Type B pancreatic cell (in vitro differentiated cells): ENCODE data around the gene SUPT3H. TPM values are rescaled to one million over a fixed set of nuclear protein-coding genes. Genes with fewer than 3 reads are reported as not detected.

Experiments used
- DNase-seq: peaks from one replicate; pipeline ENCODE4 v3.0.0; 2021; ENCODE audit warnings: mixed read lengths; ENCODE audit not compliant: unreplicated experiment; ENCODE audit errors: extremely low spot score
- H3K27ac Mint-ChIP-seq: 2 replicates; pipeline ENCODE4 v1.8.0; 2021; ENCODE audit warnings: mild to moderate bottlenecking, mixed read lengths
- H3K27me3 Mint-ChIP-seq: 2 replicates; pipeline ENCODE4 v1.8.0; 2021; ENCODE audit warnings: mixed read lengths
- H3K36me3 Mint-ChIP-seq: 2 replicates; pipeline ENCODE4 v1.8.0; 2021; ENCODE audit warnings: mixed read lengths
- H3K4me1 Mint-ChIP-seq: one replicate; pipeline ENCODE4 v1.8.0; 2021; ENCODE audit warnings: mixed read lengths; ENCODE audit not compliant: unreplicated experiment
- H3K4me3 Mint-ChIP-seq: 2 replicates; pipeline ENCODE4 v1.8.0; 2021; ENCODE audit warnings: mild to moderate bottlenecking, mixed read lengths
- H3K9me3 Mint-ChIP-seq: 2 replicates; pipeline ENCODE4 v1.8.0; 2021; ENCODE audit warnings: mixed read lengths
- CTCF ChIP-seq: fragments of 200-600 bp; sonication (generic); conservative IDR thresholded peaks from 2 replicates; pipeline ENCODE4 v1.5.0; 2021; ENCODE audit warnings: antibody characterized with exemption, mild to moderate bottlenecking
- total RNA-seq: library from RNA; stranded (reverse); gene quantifications from 2 replicates; pipeline ENCODE4 v1.2.1, GENCODE V29; 2021; ENCODE audit warnings: low replicate concordance

SUPT3H gene
- total RNA-seq, 1 donor from 2014 or later: 18.4 TPM

- no peaks in the 10 kb centered on the region for H3K36me3 Mint-ChIP-seq
- DNase-seq: no peak
- H3K4me1 Mint-ChIP-seq: peaks cover 30% of the 10 kb centered on the region
- H3K27ac Mint-ChIP-seq: no peak overlapping the region
- no peak for TF ChIP-seq CTCF
- H3K4me3 Mint-ChIP-seq: no peak overlapping the region
- peaks cover 68% of the 10 kb centered on the region for H3K27me3 Mint-ChIP-seq
- H3K9me3 Mint-ChIP-seq: no peaks in the 10 kb centered on the region
Measured at GRCh38 chr6:45417436-45417835, 39.7 kb upstream of the SUPT3H start.

- Mint-ChIP-seq H3K27ac (no peak overlapping the region), H3K4me3 (no peak overlapping the region), H3K4me1 (peaks cover 30% of the 10 kb centered on the region), H3K27me3 (peaks cover 63% of the 10 kb centered on the region), H3K9me3 (no peaks in the 10 kb centered on the region), H3K36me3 (no peaks in the 10 kb centered on the region)
- no peak for DNase-seq
- TF ChIP-seq CTCF: no peak
Measured at GRCh38 chr6:45416700-45417099, 39.0 kb upstream of the SUPT3H start.

- H3K4me1 Mint-ChIP-seq: peaks cover 25% of the 10 kb centered on the region
- no peak overlapping the region for H3K27ac Mint-ChIP-seq
Measured at GRCh38 chr6:45415788-45416518, 38.2 kb upstream of the SUPT3H start.

GRCh38 chr6:45415315-45415714 lies 37.6 kb upstream of the SUPT3H start:
- Mint-ChIP-seq H3K36me3 (no peaks in the 10 kb centered on the region), H3K27me3 (peaks cover 52% of the 10 kb centered on the region), H3K4me1 (peaks cover 19% of the 10 kb centered on the region), H3K9me3 (no peaks in the 10 kb centered on the region), H3K27ac (no peak overlapping the region), H3K4me3 (no peak overlapping the region)
- no peak for DNase-seq
- TF ChIP-seq CTCF: no peak

More at GRCh38 chr6:45415788-45416518, 38.2 kb upstream of the SUPT3H start:
- H3K36me3 Mint-ChIP-seq: no peaks in the 10 kb centered on the region
- TF ChIP-seq CTCF: no peak
- DNase-seq: no peak
- H3K27me3 Mint-ChIP-seq: peaks cover 56% of the 10 kb centered on the region
- no peak overlapping the region for H3K4me3 Mint-ChIP-seq
- H3K9me3 Mint-ChIP-seq: no peaks in the 10 kb centered on the region

DNA sequence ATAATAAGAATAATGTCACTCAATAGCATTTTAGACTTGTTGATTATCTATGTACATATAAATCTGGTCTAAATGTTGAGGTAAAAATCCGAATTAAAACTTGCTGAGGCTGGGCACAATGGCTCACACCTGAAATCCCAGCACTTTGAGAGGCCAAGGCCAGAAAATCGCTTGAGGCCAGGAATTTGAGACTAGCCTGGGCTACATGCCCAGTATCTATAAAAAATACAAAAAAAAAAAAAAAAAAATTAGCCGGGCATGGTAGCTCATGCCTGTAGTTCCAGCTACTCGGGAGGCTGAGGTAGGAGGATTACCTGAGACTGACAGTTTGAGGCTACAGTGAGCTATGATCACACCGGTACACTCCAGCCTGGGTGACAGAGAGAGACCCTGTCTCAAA lies 34.2 kb upstream of the SUPT3H start:
- Mint-ChIP-seq H3K27me3 (peaks cover 32% of the 10 kb centered on the region), H3K4me3 (no peak overlapping the region), H3K9me3 (no peaks in the 10 kb centered on the region), H3K36me3 (no peaks in the 10 kb centered on the region), H3K27ac (no peak overlapping the region), H3K4me1 (peaks cover 6% of the 10 kb centered on the region)
- TF ChIP-seq CTCF: no peak
- no peak for DNase-seq

DNA sequence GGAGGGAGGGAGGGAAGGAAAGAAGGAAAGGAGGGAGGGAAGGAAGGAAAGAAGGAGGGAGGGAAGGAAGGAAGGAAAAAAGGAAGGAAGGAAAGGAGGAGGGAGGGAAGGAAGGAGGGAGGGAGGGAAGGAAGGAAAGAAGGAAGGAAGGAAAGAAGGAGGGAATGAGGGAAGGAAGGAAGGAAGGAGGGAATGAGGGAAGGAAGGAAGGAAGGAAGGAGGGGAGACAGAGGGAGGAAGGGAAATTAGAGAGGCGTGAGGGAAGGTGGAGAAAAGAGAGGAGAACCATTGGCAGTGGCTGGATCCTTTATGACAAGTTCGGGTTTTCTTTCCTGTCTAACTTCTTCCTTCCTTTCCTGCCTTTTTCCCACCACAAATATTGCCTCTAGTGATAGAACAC lies 22.3 kb upstream of the SUPT3H start:
- peaks cover 13% of the 10 kb centered on the region for H3K27me3 Mint-ChIP-seq
- no peaks in the 10 kb centered on the region for H3K4me1 Mint-ChIP-seq
- DNase-seq: no peak
- H3K4me3 Mint-ChIP-seq: no peak overlapping the region
- H3K27ac Mint-ChIP-seq: no peak overlapping the region
- TF ChIP-seq CTCF: no peak
- H3K9me3 Mint-ChIP-seq: no peaks in the 10 kb centered on the region
- H3K36me3 Mint-ChIP-seq: no peaks in the 10 kb centered on the region
